ENCODE data around the gene VIM.

Gene VIM

GRCh38 chr10:17217631-17218232 is 10.3 kb upstream of the VIM start:
- H3K27ac ChIP-seq (ENCODE audit: low read depth in 2 of 2, low read length in 2 of 2): no peak overlapping the region

GRCh38 chr10:17219024-17219423 is 9.0 kb upstream of the VIM start:
- Histone ChIP-seq H3K27ac (ENCODE audit: low read depth in 2 of 2, low read length in 2 of 2) (no peak overlapping the region), H3K9ac (ENCODE audit: low read depth in 1 of 2, low read length in 2 of 2) (no peak overlapping the region), H3K9me3 (ENCODE audit: control insufficient read depth in 2 of 2, low read length in 2 of 2) (no peaks in the 10 kb centered on the region), H3K27me3 (ENCODE audit: control insufficient read depth in 2 of 2, insufficient read depth in 2 of 2, low read length in 2 of 2) (no peaks in the 10 kb centered on the region), H3K4me1 (ENCODE audit: control insufficient read depth in 2 of 2, insufficient read depth in 2 of 2, low read length in 2 of 2) (no peaks in the 10 kb centered on the region), H3K4me3 (ENCODE audit: low read length in 2 of 2) (no peak overlapping the region), H3K36me3 (ENCODE audit: control insufficient read depth in 2 of 2, insufficient read depth in 2 of 2, low read length in 2 of 2) (no peaks in the 10 kb centered on the region)

More at GRCh38 chr10:17217631-17218232, 10.3 kb upstream of the VIM start:
- H3K4me1 ChIP-seq (ENCODE audit: control insufficient read depth in 2 of 2, insufficient read depth in 2 of 2, low read length in 2 of 2): no peaks in the 10 kb centered on the region
- H3K9me3 ChIP-seq (ENCODE audit: control insufficient read depth in 2 of 2, low read length in 2 of 2): no peaks in the 10 kb centered on the region
- H3K4me3 ChIP-seq (ENCODE audit: low read length in 2 of 2): no peak overlapping the region
- no peaks in the 10 kb centered on the region for H3K27me3 ChIP-seq (ENCODE audit: control insufficient read depth in 2 of 2, insufficient read depth in 2 of 2, low read length in 2 of 2)
- H3K36me3 ChIP-seq (ENCODE audit: control insufficient read depth in 2 of 2, insufficient read depth in 2 of 2, low read length in 2 of 2): no peaks in the 10 kb centered on the region
- H3K9ac ChIP-seq (ENCODE audit: low read depth in 1 of 2, low read length in 2 of 2): no peak overlapping the region

- H3K36me3 ChIP-seq (ENCODE audit: control insufficient read depth in 2 of 2, insufficient read depth in 2 of 2, low read length in 2 of 2): no peaks in the 10 kb centered on the region
- no peak overlapping the region for H3K9ac ChIP-seq (ENCODE audit: low read depth in 1 of 2, low read length in 2 of 2)
- H3K27ac ChIP-seq (ENCODE audit: low read depth in 2 of 2, low read length in 2 of 2): no peak overlapping the region
- H3K9me3 ChIP-seq (ENCODE audit: control insufficient read depth in 2 of 2, low read length in 2 of 2): no peaks in the 10 kb centered on the region
- H3K4me3 ChIP-seq (ENCODE audit: low read length in 2 of 2): no peak overlapping the region
- no peaks in the 10 kb centered on the region for H3K4me1 ChIP-seq (ENCODE audit: control insufficient read depth in 2 of 2, insufficient read depth in 2 of 2, low read length in 2 of 2)
- no peaks in the 10 kb centered on the region for H3K27me3 ChIP-seq (ENCODE audit: control insufficient read depth in 2 of 2, insufficient read depth in 2 of 2, low read length in 2 of 2)
Measured at GRCh38 chr10:17220652-17221100, 7.4 kb upstream of the VIM start.

- Histone ChIP-seq H3K36me3 (ENCODE audit: control insufficient read depth in 2 of 2, insufficient read depth in 2 of 2, low read length in 2 of 2) (no peaks in the 10 kb centered on the region), H3K27ac (ENCODE audit: low read depth in 2 of 2, low read length in 2 of 2) (no peak overlapping the region), H3K27me3 (ENCODE audit: control insufficient read depth in 2 of 2, insufficient read depth in 2 of 2, low read length in 2 of 2) (peaks cover 0 to 6% of the 10 kb centered on the region in 2 donors), H3K9ac (ENCODE audit: low read depth in 1 of 2, low read length in 2 of 2) (no peak overlapping the region), H3K4me3 (ENCODE audit: low read length in 2 of 2) (no peak overlapping the region), H3K4me1 (ENCODE audit: control insufficient read depth in 2 of 2, insufficient read depth in 2 of 2, low read length in 2 of 2) (peaks cover 5% of the 10 kb centered on the region in 2 donors), H3K9me3 (ENCODE audit: control insufficient read depth in 2 of 2, low read length in 2 of 2) (no peaks in the 10 kb centered on the region)
Measured at GRCh38 chr10:17222329-17222728, 5.7 kb upstream of the VIM start.

- no peak overlapping the region for H3K27ac ChIP-seq (ENCODE audit: low read depth in 2 of 2, low read length in 2 of 2)
- peaks cover 2 to 21% of the 10 kb centered on the region in 2 donors for H3K27me3 ChIP-seq (ENCODE audit: control insufficient read depth in 2 of 2, insufficient read depth in 2 of 2, low read length in 2 of 2)
- no peaks in the 10 kb centered on the region for H3K36me3 ChIP-seq (ENCODE audit: control insufficient read depth in 2 of 2, insufficient read depth in 2 of 2, low read length in 2 of 2)
Measured at GRCh38 chr10:17225808-17226207, 2.2 kb upstream of the VIM start.

GRCh38 chr10:17226891-17227303 is 1.1 kb upstream of the VIM start:
- H3K9me3 ChIP-seq (ENCODE audit: control insufficient read depth in 2 of 2, low read length in 2 of 2): no peaks in the 10 kb centered on the region
- peak overlapping the region in 1 of 2 donors; percentile 95 for H3K4me3 ChIP-seq (ENCODE audit: low read length in 2 of 2)
- peak overlapping the region in 1 of 2 donors; percentile 32 for H3K9ac ChIP-seq (ENCODE audit: low read depth in 1 of 2, low read length in 2 of 2)
- H3K36me3 ChIP-seq (ENCODE audit: control insufficient read depth in 2 of 2, insufficient read depth in 2 of 2, low read length in 2 of 2): peaks cover 0 to 1% of the 10 kb centered on the region in 2 donors
- H3K4me1 ChIP-seq (ENCODE audit: control insufficient read depth in 2 of 2, insufficient read depth in 2 of 2, low read length in 2 of 2): peaks cover 10 to 19% of the 10 kb centered on the region in 2 donors
- H3K27me3 ChIP-seq (ENCODE audit: control insufficient read depth in 2 of 2, insufficient read depth in 2 of 2, low read length in 2 of 2): peaks cover 2 to 21% of the 10 kb centered on the region in 2 donors
- H3K27ac ChIP-seq (ENCODE audit: low read depth in 2 of 2, low read length in 2 of 2): peak overlapping the region in 1 of 2 donors; percentile 95

More at GRCh38 chr10:17225808-17226207, 2.2 kb upstream of the VIM start:
- Histone ChIP-seq H3K4me3 (ENCODE audit: low read length in 2 of 2) (no peak overlapping the region), H3K4me1 (ENCODE audit: control insufficient read depth in 2 of 2, insufficient read depth in 2 of 2, low read length in 2 of 2) (peaks cover 10 to 14% of the 10 kb centered on the region in 2 donors), H3K9ac (ENCODE audit: low read depth in 1 of 2, low read length in 2 of 2) (no peak overlapping the region), H3K9me3 (ENCODE audit: control insufficient read depth in 2 of 2, low read length in 2 of 2) (no peaks in the 10 kb centered on the region)

- peaks cover 13 to 23% of the 10 kb centered on the region in 2 donors for H3K4me1 ChIP-seq (ENCODE audit: control insufficient read depth in 2 of 2, insufficient read depth in 2 of 2, low read length in 2 of 2)
- peak overlapping the region; percentile 32 to 47 for H3K9ac ChIP-seq (ENCODE audit: low read depth in 1 of 2, low read length in 2 of 2)
- H3K9me3 ChIP-seq (ENCODE audit: control insufficient read depth in 2 of 2, low read length in 2 of 2): no peaks in the 10 kb centered on the region
- peaks cover 2 to 21% of the 10 kb centered on the region in 2 donors for H3K27me3 ChIP-seq (ENCODE audit: control insufficient read depth in 2 of 2, insufficient read depth in 2 of 2, low read length in 2 of 2)
- peaks cover 0 to 5% of the 10 kb centered on the region in 2 donors for H3K36me3 ChIP-seq (ENCODE audit: control insufficient read depth in 2 of 2, insufficient read depth in 2 of 2, low read length in 2 of 2)
- peak overlapping the region; percentile 69 to 95 for H3K4me3 ChIP-seq (ENCODE audit: low read length in 2 of 2)
- peak overlapping the region; percentile 95 for H3K27ac ChIP-seq (ENCODE audit: low read depth in 2 of 2, low read length in 2 of 2)
Measured at GRCh38 chr10:17227367-17228090, 512 bp upstream of the VIM start.

- Histone ChIP-seq H3K27ac (ENCODE audit: low read depth in 2 of 2, low read length in 2 of 2) (peak overlapping the region; percentile 95), H3K9me3 (ENCODE audit: control insufficient read depth in 2 of 2, low read length in 2 of 2) (no peaks in the 10 kb centered on the region), H3K27me3 (ENCODE audit: control insufficient read depth in 2 of 2, insufficient read depth in 2 of 2, low read length in 2 of 2) (peaks cover 2 to 21% of the 10 kb centered on the region in 2 donors), H3K9ac (ENCODE audit: low read depth in 1 of 2, low read length in 2 of 2) (peak overlapping the region; percentile 84 to 90), H3K4me1 (ENCODE audit: control insufficient read depth in 2 of 2, insufficient read depth in 2 of 2, low read length in 2 of 2) (peaks cover 22 to 39% of the 10 kb centered on the region in 2 donors), H3K4me3 (ENCODE audit: low read length in 2 of 2) (peak overlapping the region; percentile 87 to 95), H3K36me3 (ENCODE audit: control insufficient read depth in 2 of 2, insufficient read depth in 2 of 2, low read length in 2 of 2) (peaks cover 5 to 12% of the 10 kb centered on the region in 2 donors)
Measured at GRCh38 chr10:17229016-17229716, 1.1 kb downstream of the VIM start.

GRCh38 chr10:17229717-17229966 is 1.6 kb downstream of the VIM start:
- Histone ChIP-seq H3K27me3 (ENCODE audit: control insufficient read depth in 2 of 2, insufficient read depth in 2 of 2, low read length in 2 of 2) (peaks cover 2 to 21% of the 10 kb centered on the region in 2 donors), H3K9ac (ENCODE audit: low read depth in 1 of 2, low read length in 2 of 2) (peak overlapping the region; percentile 84 to 90), H3K36me3 (ENCODE audit: control insufficient read depth in 2 of 2, insufficient read depth in 2 of 2, low read length in 2 of 2) (peaks cover 9 to 17% of the 10 kb centered on the region in 2 donors), H3K27ac (ENCODE audit: low read depth in 2 of 2, low read length in 2 of 2) (peak overlapping the region; percentile 95), H3K4me1 (ENCODE audit: control insufficient read depth in 2 of 2, insufficient read depth in 2 of 2, low read length in 2 of 2) (peaks cover 22 to 40% of the 10 kb centered on the region in 2 donors), H3K9me3 (ENCODE audit: control insufficient read depth in 2 of 2, low read length in 2 of 2) (no peaks in the 10 kb centered on the region), H3K4me3 (ENCODE audit: low read length in 2 of 2) (peak overlapping the region; percentile 87 to 95)
